Skin epidermis (tissue), 12 donors: ENCODE data around the gene PUS7.
"Not testable (repeated sequence)": the region's sequence is repeated elsewhere in the genome, so short reads cannot be mapped to it uniquely, and the experiment has no call there.

Experiments used
- H3K27ac ChIP-seq, 21 experiments: fragments of 200-600 bp; sonication (generic) in 11 of 21; one replicate each; pipeline ENCODE4 v1.5.0; 2020; ENCODE audit warnings: mild to moderate bottlenecking in 3 of 21, inconsistent platforms in 2 of 21, moderate library complexity in 2 of 21
- H3K4me3 ChIP-seq, 7 experiments: fragments of 200-600 bp; sonication (generic) in 2 of 7; one replicate each; pipeline ENCODE4 v1.5.0; 2020; ENCODE audit warnings: inconsistent platforms in 2 of 7, mild to moderate bottlenecking in 2 of 7, moderate library complexity in 1 of 7

PUS7 gene, protein sequence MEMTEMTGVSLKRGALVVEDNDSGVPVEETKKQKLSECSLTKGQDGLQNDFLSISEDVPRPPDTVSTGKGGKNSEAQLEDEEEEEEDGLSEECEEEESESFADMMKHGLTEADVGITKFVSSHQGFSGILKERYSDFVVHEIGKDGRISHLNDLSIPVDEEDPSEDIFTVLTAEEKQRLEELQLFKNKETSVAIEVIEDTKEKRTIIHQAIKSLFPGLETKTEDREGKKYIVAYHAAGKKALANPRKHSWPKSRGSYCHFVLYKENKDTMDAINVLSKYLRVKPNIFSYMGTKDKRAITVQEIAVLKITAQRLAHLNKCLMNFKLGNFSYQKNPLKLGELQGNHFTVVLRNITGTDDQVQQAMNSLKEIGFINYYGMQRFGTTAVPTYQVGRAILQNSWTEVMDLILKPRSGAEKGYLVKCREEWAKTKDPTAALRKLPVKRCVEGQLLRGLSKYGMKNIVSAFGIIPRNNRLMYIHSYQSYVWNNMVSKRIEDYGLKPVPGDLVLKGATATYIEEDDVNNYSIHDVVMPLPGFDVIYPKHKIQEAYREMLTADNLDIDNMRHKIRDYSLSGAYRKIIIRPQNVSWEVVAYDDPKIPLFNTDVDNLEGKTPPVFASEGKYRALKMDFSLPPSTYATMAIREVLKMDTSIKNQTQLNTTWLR

DNA sequence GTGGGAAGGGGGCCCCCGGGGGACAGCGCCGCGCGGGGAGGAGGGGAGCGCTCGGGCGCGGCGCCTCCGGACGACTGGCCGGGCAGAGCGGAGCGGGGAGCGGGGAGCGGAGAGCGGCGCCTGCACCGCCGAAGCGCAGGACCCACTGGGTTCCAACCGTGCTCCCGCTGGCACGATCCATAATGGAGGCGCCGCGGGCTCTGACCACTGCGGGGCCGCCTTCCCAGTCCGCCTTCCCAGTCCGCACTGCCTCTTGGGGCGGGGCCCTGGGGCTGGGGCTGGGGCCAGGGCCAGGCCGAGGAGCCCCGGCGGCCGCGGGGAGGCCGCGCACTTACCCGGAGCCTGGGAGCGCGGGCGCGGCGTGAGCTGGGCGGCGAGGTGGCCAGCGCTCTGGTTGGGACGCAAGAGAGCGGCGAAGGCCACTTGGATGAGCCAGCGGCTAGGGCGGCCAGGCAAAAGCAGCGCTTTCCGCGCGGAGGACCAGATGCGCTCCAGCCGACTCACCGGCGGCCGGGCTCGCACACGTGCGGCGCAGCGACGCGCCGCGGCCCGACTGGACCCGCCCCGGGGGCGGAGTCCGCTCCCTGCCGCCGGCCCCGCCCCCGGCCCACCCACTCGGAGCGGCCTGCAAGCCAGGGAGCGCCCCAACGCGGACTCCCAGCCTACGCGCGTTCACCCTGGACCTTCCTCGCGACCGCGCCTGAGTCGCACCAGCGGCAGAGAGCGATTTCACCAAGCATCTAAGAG is at the start of gene PUS7:
PUS7 (minus strand) TSS at position 555 of the 747 bp plus-strand sequence. CDS start 13,759 bp downstream, outside the sequence.
- Histone ChIP-seq H3K27ac (peak within 1 kb of the TSS; percentile 48 to 94 (median 81)), H3K4me3 (peak within 1 kb of the TSS; percentile 58 to 96 (median 74))

DNA sequence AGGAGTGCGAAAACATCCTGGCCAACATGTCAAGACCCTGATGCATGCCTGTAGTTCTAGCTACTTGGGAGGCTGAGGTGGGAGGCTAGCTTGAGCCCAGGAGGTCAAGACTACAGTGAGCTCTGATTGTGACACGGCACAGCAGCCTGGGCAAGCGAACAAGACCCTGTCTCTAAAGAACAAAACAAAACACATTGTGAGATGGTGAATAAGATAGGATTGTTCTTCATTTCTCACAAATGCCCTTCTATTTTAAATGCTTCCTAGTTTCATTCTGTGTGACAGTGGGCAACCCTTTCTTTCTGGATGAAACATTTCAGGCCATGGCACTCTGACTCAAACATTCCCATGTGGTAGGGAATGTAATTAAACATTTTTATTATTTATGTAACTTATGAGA is 45.8 kb upstream of the PUS7 start:
- Histone ChIP-seq H3K27ac (no peak overlapping the region), H3K4me3 (no peak overlapping the region)

DNA sequence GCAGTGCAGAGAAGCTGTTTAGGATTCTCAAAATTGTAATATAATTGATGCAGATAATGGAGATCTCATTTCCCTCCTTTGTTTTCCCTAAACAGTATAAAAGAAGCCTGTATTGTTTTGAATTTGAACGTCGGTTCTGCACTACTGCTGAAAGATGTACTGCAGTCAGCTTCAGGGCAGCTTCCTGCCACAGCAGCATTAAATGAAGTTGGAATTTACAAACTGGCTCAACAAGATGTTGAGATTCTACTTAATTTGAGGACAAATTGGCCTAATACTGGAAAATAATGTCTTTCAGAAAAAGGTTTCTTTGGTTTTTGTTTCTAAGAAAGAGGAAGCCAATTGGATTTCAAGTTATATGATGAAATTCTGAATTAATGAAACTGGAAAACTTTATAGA is 45.0 kb upstream of the PUS7 start:
- Histone ChIP-seq H3K4me3 (no peak overlapping the region), H3K27ac (no peak overlapping the region)

DNA sequence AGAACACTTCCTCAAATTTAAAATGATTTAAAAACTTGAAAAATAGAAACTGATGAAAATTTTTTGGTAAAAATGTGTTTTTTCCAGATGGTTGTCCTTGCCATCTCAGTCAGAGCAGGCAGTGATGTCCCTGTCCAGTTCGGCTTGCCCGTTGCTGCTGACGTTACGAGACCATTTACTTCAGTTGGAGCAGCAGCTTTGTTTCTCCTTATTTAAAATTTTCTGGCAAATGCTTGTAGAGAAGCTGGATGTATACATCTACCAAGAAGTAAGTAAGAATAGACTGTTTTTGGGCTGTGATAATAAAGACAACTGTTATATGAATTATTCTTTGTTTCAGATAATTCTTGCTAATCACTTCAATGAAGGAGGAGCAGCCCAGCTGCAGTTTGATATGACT is 43.1 kb upstream of the PUS7 start:
- Histone ChIP-seq H3K27ac (no peak overlapping the region), H3K4me3 (no peak overlapping the region)

DNA sequence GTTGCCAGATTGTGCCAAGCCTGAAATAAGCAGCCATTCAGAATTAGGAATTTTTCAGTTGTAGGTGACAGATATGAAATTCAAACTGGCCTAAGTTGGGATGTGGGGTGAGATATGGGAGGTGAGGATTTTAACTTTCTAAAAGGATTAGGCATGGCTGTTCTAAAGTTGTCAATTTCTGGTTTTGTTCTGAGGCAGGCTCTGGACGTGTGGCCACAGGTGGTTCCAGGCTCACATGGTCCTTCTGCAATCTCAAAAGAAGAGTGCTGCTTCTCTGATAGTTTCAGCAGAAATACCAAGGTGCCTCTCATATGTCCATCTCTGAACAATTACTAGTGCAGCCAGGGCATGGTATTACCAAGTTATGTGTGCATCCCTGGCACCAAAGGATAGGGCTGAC is 37.9 kb upstream of the PUS7 start:
- Histone ChIP-seq H3K27ac (no peak overlapping the region), H3K4me3 (no peak overlapping the region)

DNA sequence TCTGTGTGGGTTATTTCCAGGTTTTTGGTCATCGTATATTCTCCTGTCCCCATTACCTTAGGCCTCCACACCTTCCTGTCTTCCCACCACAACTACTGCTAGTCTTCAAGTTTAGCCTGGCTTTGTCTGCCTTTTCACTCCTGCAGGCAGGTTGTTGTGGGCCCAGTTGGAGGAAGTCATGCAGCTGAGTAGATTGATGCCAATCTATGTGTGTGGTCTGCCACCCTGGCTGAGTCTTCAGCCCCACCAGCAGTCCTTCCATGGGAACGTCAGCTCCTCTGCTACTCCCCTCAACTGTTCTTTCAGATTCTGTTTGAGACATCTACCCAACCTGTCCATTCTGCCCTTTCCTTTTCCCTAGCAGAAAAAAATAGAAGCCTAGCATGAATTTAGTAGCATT is 16.3 kb upstream of the PUS7 start:
- no peak overlapping the region for H3K4me3 ChIP-seq
- no peak overlapping the region for H3K27ac ChIP-seq

DNA sequence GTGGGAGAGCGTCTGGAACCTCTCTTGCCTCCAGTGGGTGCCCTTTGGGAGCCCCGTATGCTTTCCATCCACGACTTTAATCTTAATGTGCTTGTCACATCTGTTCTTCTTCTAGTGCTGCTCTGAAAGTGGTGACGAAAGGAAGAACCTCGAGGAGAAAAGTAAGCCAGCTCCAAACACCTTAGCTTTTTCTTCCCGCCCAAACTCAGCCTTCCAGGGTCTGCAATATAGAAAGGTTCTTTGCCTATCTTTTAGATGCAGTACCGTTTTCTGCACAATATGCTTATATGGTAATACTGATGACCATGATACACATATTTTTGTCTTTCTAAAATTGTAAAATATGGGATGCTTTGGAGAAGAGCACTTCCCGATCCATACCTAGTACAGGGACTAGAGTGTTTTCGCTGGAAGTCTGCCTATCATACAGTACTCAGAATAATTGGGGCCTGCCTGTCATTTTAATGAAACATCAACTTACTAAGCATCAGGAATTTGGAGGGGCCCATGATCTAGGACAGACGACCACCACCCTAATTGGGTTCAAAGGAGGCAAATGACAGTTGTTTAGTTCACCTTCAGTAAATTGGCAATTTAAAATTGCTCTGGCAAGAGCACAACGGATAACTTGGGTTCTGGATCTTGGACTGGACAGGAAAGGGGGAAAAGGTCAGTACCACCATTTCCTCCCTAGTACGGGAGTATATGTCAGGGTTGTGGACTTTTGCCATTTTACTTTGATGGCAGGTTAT is 10.8 kb upstream of the PUS7 start:
- H3K27ac ChIP-seq = peak overlapping the region; percentile 65 to 96 (median 91)
- H3K4me3 ChIP-seq = peak overlapping the region; percentile 54 to 98 (median 68)

DNA sequence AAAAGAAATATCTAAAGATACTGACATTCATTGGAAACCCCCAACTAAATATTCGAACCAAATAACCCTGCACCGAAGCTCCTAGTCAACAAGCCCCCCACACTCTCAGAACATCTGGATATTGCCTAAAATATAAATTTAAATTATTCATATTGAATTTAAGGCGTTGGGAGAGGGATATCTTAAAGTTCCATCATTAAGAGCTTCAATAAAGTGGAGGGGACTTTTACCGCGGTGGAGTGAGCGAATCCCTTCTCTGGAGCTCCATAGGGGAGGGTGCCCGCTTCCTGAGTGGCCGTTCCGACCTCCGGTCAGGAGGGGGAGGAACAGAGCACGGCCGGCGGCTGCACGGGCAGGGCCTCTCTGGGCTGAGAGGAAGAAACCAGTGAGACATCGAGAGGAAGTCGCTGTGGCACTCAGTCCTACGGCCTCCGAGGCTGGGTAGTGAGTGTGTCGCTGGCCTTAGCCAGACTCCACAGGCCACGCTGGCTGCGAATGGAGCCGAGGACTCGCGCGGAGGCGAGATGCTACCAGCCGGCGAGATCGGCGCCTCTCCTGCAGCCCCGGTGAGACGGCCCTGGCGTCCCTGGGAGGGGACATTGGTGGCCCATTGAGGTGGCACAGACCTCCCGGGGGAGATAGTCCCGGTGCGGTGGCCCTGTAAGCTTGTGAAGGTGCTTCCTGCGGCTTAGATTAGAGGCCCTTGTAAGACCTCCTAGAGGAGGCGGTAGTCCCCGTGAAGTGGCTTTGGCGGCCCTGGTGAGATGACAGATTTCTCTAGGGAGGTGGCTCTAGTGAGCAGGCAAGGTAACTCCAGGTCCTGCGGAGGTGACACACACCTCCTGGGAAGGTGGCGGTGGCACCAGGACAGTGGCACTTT is 10.0 kb upstream of the PUS7 start, which contains the start of gene RINT1:
RINT1 (plus strand) TSS at position 410 of the 880 bp plus-strand sequence; CDS start at position 525, 115 bp downstream.
- Histone ChIP-seq H3K4me3 (peak within 1 kb of the TSS; percentile 54 to 98 (median 68)), H3K27ac (peak within 1 kb of the TSS; percentile 65 to 96 (median 91))

DNA sequence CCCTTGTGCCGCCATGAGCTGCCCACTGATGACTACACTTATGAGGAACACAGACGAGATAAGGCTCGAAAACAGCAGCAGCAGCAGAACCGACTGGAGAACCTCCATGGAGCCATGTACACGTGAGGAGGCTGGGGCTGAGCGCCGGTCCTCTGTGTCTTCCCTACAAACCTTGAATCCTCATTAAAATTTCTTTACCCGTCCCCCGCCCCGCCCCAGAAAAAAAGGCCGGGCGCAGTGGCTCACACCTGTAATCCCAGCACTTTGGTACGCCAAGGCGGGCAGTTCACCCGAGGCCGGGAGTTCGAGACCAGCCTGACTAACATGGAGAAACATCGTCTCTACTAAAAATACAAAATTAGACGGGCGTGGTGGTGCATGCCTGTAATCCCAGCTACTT is 8.5 kb upstream of the PUS7 start:
- Histone ChIP-seq H3K4me3 (no peak overlapping the region), H3K27ac (no peak overlapping the region)

DNA sequence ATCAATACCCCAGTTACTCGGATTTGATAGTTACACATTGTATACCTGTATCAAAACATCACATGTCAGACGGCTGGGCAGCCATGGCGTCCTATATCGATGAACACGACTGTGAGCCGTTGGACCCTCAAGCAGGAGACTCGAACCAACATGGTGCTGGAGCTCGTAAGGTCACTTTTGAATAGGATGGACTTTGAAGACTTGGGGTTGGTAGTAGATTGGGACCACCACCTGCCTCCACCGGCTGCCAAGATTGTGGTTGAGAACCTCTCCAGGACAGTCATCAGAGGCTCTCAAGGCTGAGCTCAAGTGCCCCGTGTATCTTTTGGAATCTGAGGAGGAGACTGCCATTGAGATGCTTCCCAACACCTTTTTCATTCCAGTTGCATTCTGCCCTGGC is 8.1 kb upstream of the PUS7 start:
- H3K27ac ChIP-seq = no peak overlapping the region
- H3K4me3 ChIP-seq = no peak overlapping the region

DNA sequence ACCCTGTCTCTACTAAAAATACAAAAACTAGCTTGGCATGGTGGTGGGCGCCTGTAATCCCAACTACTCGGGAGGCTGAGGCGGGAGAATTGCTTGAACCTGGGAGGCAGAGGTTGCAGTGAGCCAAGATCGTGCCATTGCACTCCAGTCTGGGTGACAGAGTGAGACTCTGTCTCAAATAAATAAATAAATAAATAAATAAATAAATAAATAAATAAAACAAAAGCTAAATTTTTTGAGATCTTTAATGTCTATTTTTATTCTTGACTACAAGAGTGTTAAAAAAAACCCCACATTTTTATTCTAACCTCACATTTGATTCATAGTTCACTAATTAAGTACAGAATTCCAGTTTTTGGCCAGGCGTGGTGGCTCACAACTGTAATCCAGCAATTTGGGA is 5.7 kb upstream of the PUS7 start:
- H3K4me3 ChIP-seq, H3K27ac ChIP-seq: not testable (repeated sequence)

DNA sequence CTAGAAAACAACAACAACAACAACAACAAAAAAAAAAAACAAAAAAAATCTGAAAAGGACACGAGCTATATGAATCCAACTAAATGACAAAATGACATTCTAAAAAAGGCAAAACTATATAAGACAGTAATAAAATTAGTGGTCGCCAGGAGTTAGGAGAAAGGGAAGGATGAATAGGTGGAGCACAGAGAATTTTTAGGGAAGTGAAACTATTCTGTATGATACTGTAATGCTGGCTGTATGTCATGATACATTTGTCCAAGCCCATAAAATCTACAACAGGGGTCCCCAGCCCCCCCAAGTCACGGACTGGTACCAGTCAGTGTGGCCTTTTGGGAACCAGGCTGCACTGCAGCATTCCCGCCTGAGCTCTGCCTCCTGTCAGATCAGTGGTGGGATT is 2.8 kb upstream of the PUS7 start:
- H3K4me3 ChIP-seq = no peak overlapping the region
- H3K27ac ChIP-seq = no peak overlapping the region

DNA sequence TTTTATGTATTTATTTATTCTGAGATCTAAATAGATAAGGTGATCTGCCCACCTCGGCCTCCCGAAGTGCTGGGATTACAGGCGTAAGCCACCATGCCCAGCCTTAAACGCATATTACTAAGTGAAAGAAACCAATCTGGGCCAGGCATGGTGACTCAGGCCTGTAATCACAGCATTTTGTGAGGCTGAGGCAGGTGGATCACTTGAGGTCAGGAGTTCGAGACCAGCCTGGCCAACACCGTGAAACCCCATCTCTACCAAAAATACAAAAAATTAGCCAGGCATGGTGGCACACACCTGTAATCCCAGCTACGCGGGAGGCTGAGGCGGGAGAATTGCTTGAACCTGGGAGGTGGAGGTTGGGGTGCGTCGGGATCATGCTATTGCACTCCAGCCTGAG is 2.4 kb upstream of the PUS7 start:
- not testable (repeated sequence) for H3K27ac ChIP-seq, H3K4me3 ChIP-seq

DNA sequence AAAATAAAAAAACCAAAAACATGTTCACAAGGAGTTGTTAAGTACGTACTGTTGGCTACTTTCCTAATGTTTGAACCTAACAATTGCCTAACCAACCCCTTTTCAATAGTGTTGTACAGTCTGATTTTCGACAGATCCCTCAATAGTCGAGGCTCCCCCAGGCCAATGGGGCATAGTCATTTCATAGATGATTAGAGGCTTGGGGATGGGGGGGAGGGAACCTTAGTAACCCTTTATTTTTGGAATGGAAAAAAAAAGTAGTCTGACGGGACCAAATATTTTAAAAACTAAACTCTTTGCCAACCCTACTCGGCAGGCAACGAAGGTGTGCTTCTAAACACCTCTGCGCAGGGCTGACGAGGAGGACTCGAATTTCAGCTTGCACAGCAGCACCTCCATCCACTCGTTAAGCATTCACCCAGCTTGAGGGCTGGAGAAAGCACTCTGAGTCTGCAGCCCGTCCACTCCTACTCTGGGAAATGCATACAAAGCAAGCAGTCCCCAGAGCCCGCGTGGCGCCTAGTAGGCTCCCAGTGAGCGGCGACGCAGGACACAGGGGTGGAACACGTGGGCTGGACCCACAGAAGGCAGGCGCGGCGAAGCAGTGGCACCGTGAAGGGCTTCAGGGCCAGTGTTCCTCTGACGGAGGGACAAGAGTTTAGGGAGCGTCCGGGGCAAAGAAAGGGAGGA is 899 bp downstream of the PUS7 start:
- Histone ChIP-seq H3K27ac (peak overlapping the region; percentile 48 to 94 (median 81)), H3K4me3 (peak overlapping the region; percentile 58 to 96 (median 74))

DNA sequence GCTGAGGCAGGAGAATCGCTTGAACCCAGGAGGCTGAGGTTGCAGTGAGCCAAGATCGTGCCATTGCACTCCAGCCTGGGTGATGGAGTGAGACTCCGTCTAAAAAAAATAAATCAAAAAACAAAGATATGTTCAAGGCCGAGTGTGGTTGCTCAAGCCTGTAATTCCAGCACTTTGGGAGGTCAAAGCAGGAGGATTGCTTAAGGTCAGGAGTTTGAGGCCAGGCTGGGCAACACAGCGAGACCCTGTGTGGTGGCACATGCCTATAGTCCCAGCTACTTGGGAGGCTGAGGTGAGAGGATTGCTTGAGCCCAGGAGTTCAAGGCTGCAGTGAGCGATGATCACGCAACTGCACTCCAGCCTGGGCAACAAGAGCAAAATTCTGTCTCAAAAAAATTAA is 1.5 kb downstream of the PUS7 start:
- H3K27ac ChIP-seq = not testable (repeated sequence)

DNA sequence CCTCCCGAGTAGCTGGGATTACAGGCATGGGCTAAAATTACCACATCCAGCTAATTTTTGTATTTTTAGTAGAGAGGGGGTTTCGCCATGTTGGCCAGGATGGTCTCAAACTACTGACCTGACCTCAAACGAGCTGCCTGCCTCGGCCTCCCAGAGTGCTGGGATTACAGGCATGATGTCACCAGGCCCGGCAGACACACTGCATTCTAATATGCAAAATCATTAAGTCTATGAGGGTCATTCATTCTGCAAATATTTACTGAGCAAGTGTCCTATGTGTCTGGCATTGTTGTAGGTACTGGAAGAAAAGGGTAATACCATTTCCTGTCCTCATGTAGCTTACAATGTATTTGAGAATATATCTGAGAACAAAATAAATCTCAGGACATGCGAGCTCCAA is 2.7 kb downstream of the PUS7 start:
- Histone ChIP-seq H3K4me3 (no peak overlapping the region), H3K27ac (no peak overlapping the region)

More for the DNA sequence above, 1.5 kb downstream of the PUS7 start:
- peak overlapping the region in 3 of 7 experiments; percentile 58 to 96 (median 63) for H3K4me3 ChIP-seq

DNA sequence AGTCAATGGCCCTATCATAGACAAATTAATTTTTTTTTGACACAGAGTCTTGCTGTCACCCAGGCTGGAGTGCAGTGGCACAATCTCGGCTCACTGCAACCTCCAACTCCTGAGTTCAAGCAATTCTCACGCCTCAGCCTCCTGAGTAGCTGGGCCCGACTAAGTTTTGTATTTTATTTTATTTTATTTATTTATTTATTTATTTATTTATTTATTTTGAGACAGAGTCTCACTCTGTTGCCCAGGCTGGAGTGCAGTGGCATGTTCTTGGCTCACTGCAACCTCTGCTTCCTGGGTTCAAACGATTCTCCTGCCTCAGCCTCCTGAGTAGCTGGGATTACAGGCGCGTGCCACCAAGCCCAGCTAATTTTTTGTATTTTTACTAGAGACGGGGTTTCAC is 6.5 kb downstream of the PUS7 start:
- not testable (repeated sequence) for H3K4me3 ChIP-seq, H3K27ac ChIP-seq

DNA sequence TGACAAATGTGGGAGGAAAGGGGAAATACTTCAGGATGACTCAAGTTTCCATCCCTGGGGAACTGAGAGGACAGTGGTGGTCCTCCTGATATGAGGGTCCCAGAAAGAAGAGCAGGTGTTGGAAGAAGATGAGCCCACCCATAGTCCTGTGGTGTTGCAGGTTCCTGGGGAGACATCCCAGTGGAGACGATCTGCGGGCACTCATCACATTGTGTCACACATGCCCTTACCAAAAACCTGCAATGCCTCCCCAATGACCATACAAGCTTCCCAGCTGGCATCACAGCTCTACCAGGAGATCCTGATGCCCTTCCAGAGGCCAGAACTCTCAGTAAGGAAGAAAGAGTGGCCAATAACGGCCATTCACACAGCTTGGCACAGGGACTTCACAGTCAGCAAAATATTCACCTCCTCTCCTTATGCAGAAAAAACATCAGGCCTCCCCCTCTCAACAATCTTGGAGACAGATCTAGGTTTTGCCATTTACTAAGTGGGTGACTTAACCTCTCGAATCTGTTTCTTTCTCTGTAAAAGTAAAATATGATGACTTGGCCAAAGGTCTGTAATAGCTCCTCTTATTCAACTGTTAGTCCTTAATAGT is 9.0 kb downstream of the PUS7 start:
- no peak overlapping the region for H3K27ac ChIP-seq
- H3K4me3 ChIP-seq = no peak overlapping the region
